NCI-H510A (cell line): ENCODE measurements around the gene ZNF70.

Experiments
- DNase-seq: peaks from one replicate; lab custom pipeline; 2025; lab: John Stamatoyannopoulos, UW

ZNF70 gene

DNA sequence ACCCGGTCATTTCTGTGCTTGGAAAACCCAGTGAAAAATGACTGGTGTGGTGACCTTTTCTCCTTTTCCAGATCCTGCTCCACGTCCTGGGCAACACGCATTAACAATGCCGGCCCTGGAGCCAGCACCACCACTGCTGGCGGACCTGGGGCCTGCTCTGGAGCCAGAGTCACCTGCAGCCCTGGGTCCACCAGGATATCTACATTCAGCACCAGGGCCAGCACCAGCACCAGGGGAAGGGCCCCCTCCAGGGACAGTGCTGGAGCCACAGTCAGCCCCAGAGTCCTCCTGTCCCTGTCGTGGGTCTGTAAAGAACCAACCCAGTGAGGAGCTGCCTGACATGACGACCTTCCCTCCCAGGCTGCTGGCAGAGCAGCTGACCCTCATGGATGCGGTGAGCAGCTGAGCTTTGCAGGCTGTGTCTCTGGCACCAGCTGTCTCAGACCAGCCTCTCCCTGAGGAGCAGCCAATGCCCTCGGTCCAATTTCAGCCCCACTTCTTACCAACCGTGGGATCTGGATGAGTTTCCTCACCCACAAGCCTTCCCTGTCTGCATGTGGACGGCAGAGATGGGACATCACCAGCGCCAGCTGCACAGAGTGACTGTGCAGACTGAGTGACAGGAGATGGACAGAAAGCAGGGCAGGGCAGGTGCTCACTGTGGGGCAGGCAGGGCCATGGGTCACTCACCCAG is 58.2 kb downstream of the ZNF70 start:
- no peak for DNase-seq

DNA sequence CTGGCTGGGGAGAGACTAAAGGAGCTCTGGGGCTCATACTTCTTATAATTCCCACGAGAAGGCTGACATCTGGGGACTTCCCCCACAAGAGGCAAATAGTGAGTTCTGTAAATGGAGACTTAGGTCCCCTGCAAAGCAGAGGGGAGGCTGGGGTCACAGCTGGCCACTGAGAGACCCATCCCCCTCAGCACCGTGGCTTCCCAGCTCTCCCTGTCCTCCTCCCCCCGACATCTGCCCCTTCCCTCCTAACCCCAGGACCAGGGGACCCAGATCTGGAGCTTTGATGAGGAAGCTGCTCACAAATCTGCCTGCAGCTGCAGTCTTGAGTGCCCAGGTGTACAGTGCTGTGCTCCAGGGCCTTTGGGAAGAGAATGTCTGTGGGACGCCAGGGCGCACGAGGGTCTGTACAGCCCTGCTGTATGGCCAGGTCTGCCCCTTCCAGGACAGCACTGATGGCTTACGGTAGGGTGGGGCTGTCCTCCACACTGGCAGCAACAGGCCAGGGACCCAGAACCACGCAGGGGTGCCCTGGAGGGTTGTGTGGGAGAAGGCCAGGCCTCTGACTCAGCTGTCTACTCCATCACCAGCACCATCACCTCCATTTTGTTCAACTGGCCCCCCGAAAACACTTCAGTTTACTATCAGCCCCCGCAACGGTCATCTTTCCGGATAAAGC is 59.0 kb downstream of the ZNF70 start:
- DNase-seq, result no peak

DNA sequence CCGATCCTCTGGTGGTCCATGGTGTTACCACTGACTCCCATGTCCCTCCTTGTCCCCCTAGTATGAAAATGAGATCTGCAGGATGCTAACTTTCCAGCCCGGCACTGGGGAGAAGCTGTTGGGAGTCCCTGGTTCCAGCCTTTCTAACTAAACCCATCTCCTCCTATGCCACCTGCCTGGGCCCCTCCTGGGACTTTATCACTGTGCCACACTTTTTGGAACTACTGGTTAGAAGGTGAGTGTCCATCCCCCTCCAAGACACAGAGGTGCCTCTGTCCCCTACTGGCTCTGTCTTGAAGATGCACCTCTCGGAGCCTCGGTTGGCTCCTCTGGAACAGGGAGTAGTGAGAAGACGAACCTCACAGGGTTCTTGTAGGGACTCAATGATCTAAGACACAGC is 60.2 kb downstream of the ZNF70 start, which contains the start of gene RGL4:
Gene RGL4 (plus strand): TSS at position 301 of the 400 bp plus-strand sequence. CDS start 1,018 bp downstream, outside the sequence.
- no peak for DNase-seq

DNA sequence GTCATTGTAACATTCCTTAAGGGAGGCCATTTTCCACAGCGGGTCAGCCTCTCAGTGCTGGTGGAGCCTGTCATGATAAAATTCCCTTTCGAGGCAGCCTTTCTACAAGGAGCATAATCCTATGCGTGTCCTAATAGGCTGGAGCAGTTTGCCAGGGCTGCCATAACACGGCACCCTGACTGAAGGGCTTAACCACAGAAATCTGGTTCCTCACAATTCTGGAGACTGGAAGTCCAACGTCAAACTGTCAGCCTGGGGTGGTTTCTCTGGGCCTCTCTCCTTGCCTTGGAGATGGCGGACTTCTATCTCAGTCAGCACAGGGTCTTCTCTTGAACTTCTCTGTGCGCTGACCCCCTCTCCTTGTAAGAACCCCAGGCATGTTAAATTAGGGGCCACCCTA is 61.5 kb downstream of the ZNF70 start:
- no peak for DNase-seq
